BE2C (cell line): ENCODE data around the gene RBM33.

Source experiments
- DNase-seq: peaks from one replicate; pipeline ENCODE4 v3.0.0-alpha.2; 2020
- H3K27me3 ChIP-seq: fragments of 250-450 bp; sonication (Bioruptor Pico); 2 replicates; pipeline ENCODE4 v1.5.1; 2020; ENCODE audit warnings: mild to moderate bottlenecking
- H3K36me3 ChIP-seq: fragments of 250-450 bp; sonication (Bioruptor Pico); 2 replicates; pipeline ENCODE4 v1.5.1; 2020; ENCODE audit warnings: mild to moderate bottlenecking
- H3K4me1 ChIP-seq: fragments of 250-450 bp; sonication (Bioruptor Pico); 2 replicates; pipeline ENCODE4 v1.5.1; 2020
- H3K4me3 ChIP-seq: 2 replicates; pipeline ENCODE4 v1.5.1; 2011; ENCODE audit warnings: low read depth, low read length
- H3K9me3 ChIP-seq: fragments of 250-450 bp; sonication (Bioruptor Pico); 2 replicates; pipeline ENCODE4 v1.5.1; 2020
- TF ChIP-seq, protein P1 (sequence below): IDR thresholded peaks from 2 replicates; pipeline ENCODE4 v1.5.1; 2012; ENCODE audit warnings: mild to moderate bottlenecking, low read depth, low read length

RBM33 gene

DNA sequence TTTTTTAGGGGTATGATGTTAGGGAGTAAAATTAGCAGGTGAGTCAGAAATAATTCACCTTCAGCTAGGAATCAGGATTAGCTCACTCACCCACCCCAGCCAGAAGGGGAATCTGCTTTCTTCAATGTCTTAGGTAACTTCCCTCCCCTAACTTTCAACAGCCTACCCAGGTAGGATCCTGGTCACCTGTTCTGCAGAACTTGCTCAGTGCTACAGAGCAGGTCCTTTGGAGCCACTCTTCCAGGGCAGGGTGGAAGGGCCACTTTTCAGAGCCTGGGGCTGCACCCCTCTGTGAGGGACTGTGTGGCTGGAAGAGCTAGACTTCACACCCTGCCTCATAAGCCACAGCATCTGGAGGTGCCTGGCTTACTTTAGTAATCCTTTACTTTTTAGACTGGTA is 109.7 kb downstream of the RBM33 start:
- H3K27me3 ChIP-seq: no peaks in the 10 kb centered on the region
- H3K36me3 ChIP-seq: peaks cover 12% of the 10 kb centered on the region
- DNase-seq: no peak
- no peak overlapping the region for H3K4me3 ChIP-seq
- H3K4me1 ChIP-seq: no peaks in the 10 kb centered on the region
- TF ChIP-seq, protein P1, sequence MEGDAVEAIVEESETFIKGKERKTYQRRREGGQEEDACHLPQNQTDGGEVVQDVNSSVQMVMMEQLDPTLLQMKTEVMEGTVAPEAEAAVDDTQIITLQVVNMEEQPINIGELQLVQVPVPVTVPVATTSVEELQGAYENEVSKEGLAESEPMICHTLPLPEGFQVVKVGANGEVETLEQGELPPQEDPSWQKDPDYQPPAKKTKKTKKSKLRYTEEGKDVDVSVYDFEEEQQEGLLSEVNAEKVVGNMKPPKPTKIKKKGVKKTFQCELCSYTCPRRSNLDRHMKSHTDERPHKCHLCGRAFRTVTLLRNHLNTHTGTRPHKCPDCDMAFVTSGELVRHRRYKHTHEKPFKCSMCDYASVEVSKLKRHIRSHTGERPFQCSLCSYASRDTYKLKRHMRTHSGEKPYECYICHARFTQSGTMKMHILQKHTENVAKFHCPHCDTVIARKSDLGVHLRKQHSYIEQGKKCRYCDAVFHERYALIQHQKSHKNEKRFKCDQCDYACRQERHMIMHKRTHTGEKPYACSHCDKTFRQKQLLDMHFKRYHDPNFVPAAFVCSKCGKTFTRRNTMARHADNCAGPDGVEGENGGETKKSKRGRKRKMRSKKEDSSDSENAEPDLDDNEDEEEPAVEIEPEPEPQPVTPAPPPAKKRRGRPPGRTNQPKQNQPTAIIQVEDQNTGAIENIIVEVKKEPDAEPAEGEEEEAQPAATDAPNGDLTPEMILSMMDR: no peak
- no peaks in the 10 kb centered on the region for H3K9me3 ChIP-seq

DNA sequence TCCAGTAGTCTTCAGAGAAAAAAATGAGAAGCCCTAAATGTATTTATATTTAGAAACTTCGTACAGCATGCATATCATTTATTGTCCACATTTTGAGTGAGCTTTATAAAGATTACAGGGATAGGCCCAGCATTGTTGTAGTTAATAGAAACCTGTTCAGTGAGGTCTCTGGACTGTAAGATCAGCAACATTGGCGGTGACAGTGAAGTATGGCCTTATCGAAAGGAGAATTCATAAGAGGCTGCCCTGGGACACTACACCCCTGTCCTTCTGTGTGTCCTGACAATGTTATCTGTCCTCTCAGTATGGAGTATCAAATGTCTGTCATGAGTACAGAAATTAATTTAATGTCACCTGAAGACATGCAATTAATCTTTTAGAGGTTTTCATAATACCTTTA is 110.6 kb downstream of the RBM33 start:
- Histone ChIP-seq H3K27me3 (no peaks in the 10 kb centered on the region), H3K9me3 (no peaks in the 10 kb centered on the region), H3K4me3 (no peak overlapping the region), H3K4me1 (no peaks in the 10 kb centered on the region), H3K36me3 (peaks cover 17% of the 10 kb centered on the region)
- DNase-seq: no peak
- TF ChIP-seq, protein P1: no peak

DNA sequence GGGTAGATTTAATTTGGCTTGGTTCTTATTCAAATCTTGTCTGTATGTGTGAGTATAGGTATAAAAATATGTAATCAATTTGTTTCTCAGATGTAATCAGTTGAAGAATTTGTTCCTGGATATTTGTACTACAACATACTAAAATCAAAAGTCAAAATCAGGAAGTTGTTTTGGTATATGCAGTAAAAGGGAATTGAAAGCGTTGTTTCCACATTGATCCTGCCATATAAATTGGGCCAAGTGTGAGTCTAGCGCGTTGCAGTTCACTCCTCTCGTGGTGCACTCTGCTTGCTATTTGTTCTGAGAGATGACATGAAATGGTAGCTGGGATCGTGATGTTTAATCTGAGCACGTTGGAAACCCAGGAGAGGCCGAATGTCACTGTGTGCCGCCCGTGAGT is 111.9 kb downstream of the RBM33 start:
- no peak for DNase-seq
- H3K4me1 ChIP-seq: no peaks in the 10 kb centered on the region
- no peak overlapping the region for H3K4me3 ChIP-seq
- H3K36me3 ChIP-seq: peaks cover 19% of the 10 kb centered on the region
- no peaks in the 10 kb centered on the region; the same call in 1 of the 2 replicates for H3K9me3 ChIP-seq
- TF ChIP-seq, protein P1: no peak
- no peaks in the 10 kb centered on the region for H3K27me3 ChIP-seq

DNA sequence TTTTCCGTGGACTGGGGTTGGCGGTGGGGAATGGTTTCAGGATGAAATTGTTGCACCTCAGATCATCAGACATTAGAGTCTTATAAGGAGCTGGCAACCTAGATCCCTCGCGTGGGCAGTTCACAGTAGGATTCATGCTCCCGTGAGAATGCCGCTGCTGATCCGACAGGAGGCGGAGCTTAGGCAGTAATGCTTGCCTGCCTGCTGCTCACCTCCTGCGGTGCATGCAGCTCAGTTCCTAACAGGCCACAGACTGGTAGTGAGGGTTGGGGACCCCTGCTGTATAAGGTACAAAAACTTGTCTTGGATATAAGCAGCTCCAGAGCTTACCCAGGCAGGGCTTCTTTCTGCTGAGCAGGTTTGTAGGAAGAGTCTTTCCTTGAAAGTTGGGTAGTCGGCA is 113.9 kb downstream of the RBM33 start:
- H3K36me3 ChIP-seq: peaks cover 19% of the 10 kb centered on the region
- no peaks in the 10 kb centered on the region; the same call in 1 of the 2 replicates for H3K9me3 ChIP-seq
- TF ChIP-seq, protein P1: no peak
- no peaks in the 10 kb centered on the region for H3K27me3 ChIP-seq
- no peaks in the 10 kb centered on the region for H3K4me1 ChIP-seq
- H3K4me3 ChIP-seq: no peak overlapping the region
- DNase-seq: no peak

DNA sequence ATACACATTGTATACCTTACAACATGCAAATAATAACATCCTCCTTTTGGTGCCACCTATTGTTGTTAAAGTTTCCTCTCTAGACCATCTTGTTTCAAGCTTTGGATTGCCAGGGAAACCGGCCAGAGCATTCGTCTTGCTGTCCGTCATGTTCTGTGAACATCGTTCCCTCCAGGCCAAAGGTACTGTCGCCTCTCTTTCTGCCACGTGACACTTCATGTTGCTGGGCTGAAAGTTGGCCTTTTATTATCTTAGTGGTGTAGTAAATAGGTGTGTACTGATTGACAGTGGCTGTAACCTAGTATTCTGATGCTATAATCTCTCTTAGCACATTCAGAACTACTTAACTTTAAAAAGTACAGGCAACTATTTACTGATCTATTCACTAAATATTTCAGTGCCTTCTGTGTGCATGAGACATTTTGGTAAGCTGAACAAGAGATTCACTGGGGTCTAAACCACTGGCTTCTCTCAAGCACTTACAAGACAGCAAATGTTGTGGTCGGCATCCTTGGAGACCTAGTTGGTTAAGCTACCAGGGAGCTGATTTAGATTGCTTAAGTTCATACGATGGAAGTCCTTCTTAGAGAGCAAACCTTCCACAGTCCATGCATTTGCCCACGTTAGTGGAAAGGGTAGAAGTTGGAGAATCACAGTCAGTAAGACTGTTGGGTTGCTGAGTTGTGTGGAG is 115.4 kb downstream of the RBM33 start:
- no peaks in the 10 kb centered on the region for H3K4me1 ChIP-seq
- no peaks in the 10 kb centered on the region for H3K27me3 ChIP-seq
- TF ChIP-seq, protein P1: no peak
- no peak overlapping the region for H3K4me3 ChIP-seq
- peaks cover 31% of the 10 kb centered on the region for H3K36me3 ChIP-seq
- no peak for DNase-seq
- H3K9me3 ChIP-seq: no peaks in the 10 kb centered on the region; the same call in 1 of the 2 replicates

DNA sequence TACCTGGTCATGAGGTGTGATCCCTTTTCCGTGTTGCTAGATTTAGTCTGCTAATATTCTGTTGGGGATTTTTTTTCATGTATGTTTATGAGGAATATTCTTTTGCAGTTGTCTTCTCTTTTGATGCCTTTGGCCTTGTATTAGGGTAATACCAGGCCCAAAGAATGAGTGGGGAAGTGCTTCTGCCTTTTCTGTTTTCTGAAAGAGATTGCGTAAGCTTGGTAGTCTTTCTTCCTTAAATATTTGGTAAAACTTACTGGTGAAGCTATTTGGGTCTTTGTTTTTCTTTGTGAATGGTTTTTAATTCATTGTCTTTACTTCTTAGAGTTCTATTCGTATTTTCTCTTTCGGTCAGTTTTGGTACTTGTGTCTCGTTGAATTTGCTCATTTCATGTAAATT is 116.7 kb downstream of the RBM33 start:
- no peak for DNase-seq
- TF ChIP-seq, protein P1: no peak
- Histone ChIP-seq H3K4me3 (no peak overlapping the region), H3K4me1 (no peaks in the 10 kb centered on the region), H3K27me3 (no peaks in the 10 kb centered on the region), H3K9me3 (no peaks in the 10 kb centered on the region; the same call in 1 of the 2 replicates), H3K36me3 (peaks cover 31% of the 10 kb centered on the region)
